HG03280 (cell line): Measurements from ENCODE around the gene SYK.
"Not testable (repeated sequence)": the region's sequence is repeated elsewhere in the genome, so short reads cannot be mapped to it uniquely, and the experiment has no call there.

Source experiments
- ATAC-seq: cut with Tn5 transposase; IDR thresholded peaks from one replicate; pipeline ENCODE4 v1.9.1; 2021; ENCODE audit warnings: mild to moderate bottlenecking, moderate library complexity; ENCODE audit not compliant: unreplicated experiment

The SYK gene

GRCh38 chr9:90872835-90873294 is 71.2 kb downstream of the SYK start:
- no peak for ATAC-seq

- ATAC-seq: no peak
These were observed 71.8 kb downstream of the SYK start for GRCh38 chr9:90873422-90873821.

- no peak for ATAC-seq
These were observed 72.6 kb downstream of the SYK start for GRCh38 chr9:90874194-90874593.

- ATAC-seq: no peak
These were observed 76.9 kb downstream of the SYK start for GRCh38 chr9:90878562-90878961.

- ATAC-seq: no peak
These were observed 78.4 kb downstream of the SYK start for GRCh38 chr9:90880066-90880465.

GRCh38 chr9:90880669-90881068 is 79.0 kb downstream of the SYK start:
- ATAC-seq: no peak

GRCh38 chr9:90881648-90882047 is 80.0 kb downstream of the SYK start:
- ATAC-seq: peak; percentile 76

GRCh38 chr9:90882991-90883600 is 81.5 kb downstream of the SYK start:
- ATAC-seq: no peak

GRCh38 chr9:90883661-90884060 is 82.0 kb downstream of the SYK start:
- no peak for ATAC-seq

- no peak for ATAC-seq
These were observed 82.6 kb downstream of the SYK start for GRCh38 chr9:90884178-90884577.

GRCh38 chr9:90886868-90887267 is 85.2 kb downstream of the SYK start:
- not testable (repeated sequence) for ATAC-seq

GRCh38 chr9:90888941-90889340 is 87.3 kb downstream of the SYK start:
- ATAC-seq: no peak

- no peak for ATAC-seq
These were observed 88.7 kb downstream of the SYK start for GRCh38 chr9:90890146-90890810.

GRCh38 chr9:90891308-90892040 is 89.9 kb downstream of the SYK start:
- ATAC-seq: no peak

- ATAC-seq: no peak
These were observed 91.3 kb downstream of the SYK start for GRCh38 chr9:90892918-90893317.

GRCh38 chr9:90893706-90894105 is 92.1 kb downstream of the SYK start:
- ATAC-seq: no peak

GRCh38 chr9:90894986-90895687 is 93.5 kb downstream of the SYK start:
- no peak for ATAC-seq

GRCh38 chr9:90895786-90896185 is 94.2 kb downstream of the SYK start:
- ATAC-seq: no peak

GRCh38 chr9:90896231-90896630 is 94.6 kb downstream of the SYK start:
- no peak for ATAC-seq

GRCh38 chr9:90898228-90898627 is 96.6 kb downstream of the SYK start:
- ATAC-seq: no peak

GRCh38 chr9:90899287-90899686 is 97.7 kb downstream of the SYK start:
- no peak for ATAC-seq
